Middle frontal gyrus (tissue), 1 donor: ENCODE measurements around the gene SCN5A.

Source experiments
- DNase-seq: peaks from one replicate; pipeline ENCODE4 v3.0.0-alpha.2; 2015; ENCODE audit warnings: low spot score; ENCODE audit errors: extremely low spot score

SCN5A gene

GRCh38 chr3:38601956-38602550 lies 47.4 kb downstream of the SCN5A start:
- no peak for DNase-seq

- no peak for DNase-seq
These were observed 48.9 kb downstream of the SCN5A start for GRCh38 chr3:38600551-38600950.

- no peak for DNase-seq
These were observed 49.6 kb downstream of the SCN5A start for GRCh38 chr3:38599886-38600285.

- no peak for DNase-seq
These were observed 50.7 kb downstream of the SCN5A start for GRCh38 chr3:38598791-38599190.

- DNase-seq, result no peak
These were observed 51.9 kb downstream of the SCN5A start for GRCh38 chr3:38597502-38598060.

GRCh38 chr3:38595393-38595792 lies 54.1 kb downstream of the SCN5A start:
- no peak for DNase-seq

GRCh38 chr3:38590521-38590920 lies 59.0 kb downstream of the SCN5A start:
- DNase-seq, result no peak

GRCh38 chr3:38588995-38589937 lies 60.2 kb downstream of the SCN5A start:
- no peak for DNase-seq

- no peak for DNase-seq
These were observed 61.0 kb downstream of the SCN5A start for GRCh38 chr3:38588371-38588971.

GRCh38 chr3:38587548-38588131 lies 61.8 kb downstream of the SCN5A start:
- DNase-seq, result no peak

GRCh38 chr3:38586546-38587520 lies 62.7 kb downstream of the SCN5A start:
- DNase-seq, result no peak

- DNase-seq, result no peak
These were observed 63.6 kb downstream of the SCN5A start for GRCh38 chr3:38585791-38586420.

- no peak for DNase-seq
These were observed 65.8 kb downstream of the SCN5A start for GRCh38 chr3:38583688-38584087.

- DNase-seq, result no peak
These were observed 66.4 kb downstream of the SCN5A start for GRCh38 chr3:38582941-38583645.

- DNase-seq, result no peak
These were observed 67.2 kb downstream of the SCN5A start for GRCh38 chr3:38582316-38582715.

GRCh38 chr3:38581774-38582173 lies 67.7 kb downstream of the SCN5A start:
- DNase-seq, result no peak

GRCh38 chr3:38580450-38581382 lies 68.8 kb downstream of the SCN5A start:
- no peak for DNase-seq
